H9 (cell line): Measurements from ENCODE around the gene ANP32B. TPM values are rescaled to one million over a fixed set of nuclear protein-coding genes. Genes with fewer than 3 reads are reported as not detected.

ENCODE experiments used
- DNase-seq: peaks from one replicate; pipeline ENCODE4 v3.0.0-alpha.2; 2017
- H2AFZ ChIP-seq: one replicate; pipeline ENCODE4 v1.6.1; 2013; ENCODE audit warnings: mild to moderate bottlenecking, low read length, control low read depth, moderate library complexity
- H2AK5ac ChIP-seq: 2 replicates; pipeline ENCODE4 v1.6.1; 2013; ENCODE audit warnings: low read length, control low read depth, mixed read lengths; ENCODE audit not compliant: insufficient read length
- H2BK120ac ChIP-seq: one replicate; pipeline ENCODE4 v1.6.1; 2013; ENCODE audit warnings: low read depth, mild to moderate bottlenecking, low read length, control low read depth, inconsistent platforms; ENCODE audit not compliant: poor library complexity, severe bottlenecking
- H2BK12ac ChIP-seq: 2 replicates; pipeline ENCODE4 v1.6.1; 2013; ENCODE audit warnings: low read length, control low read depth, mixed read lengths, low read depth; ENCODE audit not compliant: insufficient read length
- H2BK15ac ChIP-seq: 2 replicates; pipeline ENCODE4 v1.6.1; 2013; ENCODE audit warnings: low read depth, low read length, control low read depth
- H2BK20ac ChIP-seq: one replicate; pipeline ENCODE4 v1.6.1; 2013; ENCODE audit warnings: low read depth, mild to moderate bottlenecking, low read length, control low read depth, inconsistent platforms; ENCODE audit not compliant: poor library complexity, severe bottlenecking
- H2BK5ac ChIP-seq: 2 replicates; pipeline ENCODE4 v1.6.1; 2013; ENCODE audit warnings: low read length, control low read depth, mixed read lengths; ENCODE audit not compliant: insufficient read length
- H3K14ac ChIP-seq: 2 replicates; pipeline ENCODE4 v1.6.1; 2013; ENCODE audit warnings: low read length, control low read depth; ENCODE audit not compliant: insufficient read depth
- H3K18ac ChIP-seq: 2 replicates; pipeline ENCODE4 v1.6.1; 2013; ENCODE audit warnings: low read depth, mild to moderate bottlenecking, mixed read lengths, low read length, control low read depth; ENCODE audit not compliant: insufficient read length
- H3K23ac ChIP-seq: 2 replicates; pipeline ENCODE4 v1.6.1; 2013; ENCODE audit warnings: low read length, control low read depth, mixed read lengths, low read depth; ENCODE audit not compliant: insufficient read length
- H3K23me2 ChIP-seq: 2 replicates; pipeline ENCODE4 v1.6.1; 2013; ENCODE audit warnings: low read depth, mild to moderate bottlenecking, mixed read lengths, low read length, control low read depth; ENCODE audit not compliant: insufficient read length, poor library complexity, severe bottlenecking
- H3K27ac ChIP-seq: 2 replicates; pipeline ENCODE4 v1.5.1; 2013; ENCODE audit warnings: low read length, control low read depth, mixed read lengths, low read depth; ENCODE audit not compliant: insufficient read length
- H3K27me3 ChIP-seq: 2 replicates; pipeline ENCODE4 v1.6.1; 2013; ENCODE audit warnings: low read length, control low read depth, inconsistent platforms; ENCODE audit not compliant: insufficient read depth
- H3K4ac ChIP-seq: 2 replicates; pipeline ENCODE4 v1.6.1; 2013; ENCODE audit warnings: low read depth, mild to moderate bottlenecking, control low read depth, inconsistent platforms, low read length, moderate library complexity
- H3K4me1 ChIP-seq: 2 replicates; pipeline ENCODE4 v1.6.1; 2013; ENCODE audit warnings: low read length, control low read depth, inconsistent platforms; ENCODE audit not compliant: insufficient read depth
- H3K4me2 ChIP-seq: 2 replicates; pipeline ENCODE4 v1.6.1; 2013; ENCODE audit warnings: low read length, control low read depth, mixed read lengths; ENCODE audit not compliant: insufficient read length, insufficient read depth
- H3K56ac ChIP-seq: 2 replicates; pipeline ENCODE4 v1.6.1; 2013; ENCODE audit warnings: low read depth, mild to moderate bottlenecking, mixed read lengths, low read length, control low read depth; ENCODE audit not compliant: insufficient read length
- H3K79me1 ChIP-seq: 2 replicates; pipeline ENCODE4 v1.6.1; 2013; ENCODE audit warnings: low read depth, mild to moderate bottlenecking, moderate library complexity, low read length, control low read depth, inconsistent platforms; ENCODE audit not compliant: insufficient read depth, poor library complexity, severe bottlenecking
- H3K79me2 ChIP-seq: 2 replicates; pipeline ENCODE4 v1.6.1; 2013; ENCODE audit warnings: low read length, control low read depth, inconsistent platforms; ENCODE audit not compliant: insufficient read depth
- H3K9ac ChIP-seq: 2 replicates; pipeline ENCODE4 v1.6.1; 2013; ENCODE audit warnings: low read length, control low read depth, mixed read lengths; ENCODE audit not compliant: insufficient read length; ENCODE audit errors: extremely low read depth
- H3K9me3 ChIP-seq: one replicate; pipeline ENCODE4 v1.6.1; 2013; ENCODE audit warnings: low read depth, low read length, inconsistent platforms; ENCODE audit not compliant: control insufficient read depth
- H3T11ph ChIP-seq: one replicate; pipeline ENCODE4 v1.6.1; 2013; ENCODE audit warnings: mild to moderate bottlenecking, low read length, control low read depth, inconsistent platforms
- H4K20me1 ChIP-seq: one replicate; pipeline ENCODE4 v1.6.1; 2013; ENCODE audit not compliant: control insufficient read depth, insufficient read length, insufficient read depth
- H4K5ac ChIP-seq: 2 replicates; pipeline ENCODE4 v1.6.1; 2013; ENCODE audit warnings: low read depth, mild to moderate bottlenecking, mixed read lengths, low read length, control low read depth; ENCODE audit not compliant: insufficient read length
- H4K8ac ChIP-seq: replicated peaks from 2 replicates; pipeline ENCODE4 v1.6.1; 2013; ENCODE audit warnings: low read length, control low read depth, mixed read lengths, low read depth; ENCODE audit not compliant: insufficient read length
- H4K91ac ChIP-seq: 2 replicates; pipeline ENCODE4 v1.6.1; 2013; ENCODE audit warnings: low read depth, mild to moderate bottlenecking, moderate library complexity, mixed read lengths, low read length, control low read depth; ENCODE audit not compliant: insufficient read length
- H3K27ac Mint-ChIP-seq, 3 experiments: 2 replicates in 2 of 3; 3 replicates in 1 of 3; pipeline ENCODE4 v1.8.0; 2020 to 2021; ENCODE audit warnings: mixed read lengths in 3 of 3, mild to moderate bottlenecking in 1 of 3, moderate library complexity in 1 of 3
- H3K27me3 Mint-ChIP-seq: 2 replicates; pipeline ENCODE4 v1.8.0; 2021; ENCODE audit warnings: low read depth, mild to moderate bottlenecking, moderate library complexity, mixed read lengths
- H3K36me3 Mint-ChIP-seq, 3 experiments: 2 replicates in 2 of 3; 3 replicates in 1 of 3; pipeline ENCODE4 v1.8.0; 2020 to 2021; ENCODE audit warnings: low read depth in 3 of 3, mixed read lengths in 3 of 3; ENCODE audit not compliant: insufficient read depth in 1 of 3
- H3K4me1 Mint-ChIP-seq, 2 experiments: 2 replicates each; pipeline ENCODE4 v1.8.0; 2020; ENCODE audit warnings: mixed read lengths in 2 of 2
- H3K4me3 Mint-ChIP-seq, 2 experiments: 2 replicates in 1 of 2; 3 replicates in 1 of 2; pipeline ENCODE4 v1.8.0; 2020 to 2021; ENCODE audit warnings: mild to moderate bottlenecking in 2 of 2, mixed read lengths in 2 of 2, moderate library complexity in 1 of 2
- H3K9me3 Mint-ChIP-seq, 2 experiments: 2 replicates in 1 of 2; 3 replicates in 1 of 2; pipeline ENCODE4 v1.8.0; 2020; ENCODE audit warnings: mild to moderate bottlenecking in 2 of 2, mixed read lengths in 2 of 2, moderate library complexity in 1 of 2
- CTCF ChIP-seq: fragments of 200-600 bp; sonication (generic); conservative IDR thresholded peaks from 3 replicates; pipeline ENCODE4 v1.8.0; 2021; ENCODE audit warnings: antibody characterized with exemption, mild to moderate bottlenecking
- WGBS: extraction: QIAGEN DNeasy Blood & Tissue Kit; methylation state at CpG from one replicate; pipeline ENCODE4 v1.1.7; 2013; ENCODE audit warnings: missing lambda C conversion rate, low lambda C conversion rate, mixed read lengths; ENCODE audit not compliant: insufficient read length; ENCODE audit errors: extremely low coverage; 5-methylcytosine and 5-hydroxymethylcytosine counted together
- total RNA-seq: library from RNA; stranded (reverse); gene quantifications from 2 replicates; pipeline ENCODE4 v1.2.1, GENCODE V29; 2021

Gene ANP32B
- total RNA-seq, 1 experiment from 2014 or later: 91.6 TPM

GRCh38 chr9:98021306-98022040 is 38.3 kb downstream of the ANP32B start:
- no peak for TF ChIP-seq CTCF
- no peak overlapping the region for H3K4ac ChIP-seq
- no CpG with 5 or more reads among the region's 8 CpGs for WGBS
- Mint-ChIP-seq H3K4me3 (no peak overlapping the region), H3K4me1 (no peaks in the 10 kb centered on the region), H3K27me3 (no peaks in the 10 kb centered on the region), H3K9me3 (no peaks in the 10 kb centered on the region), H3K36me3 (peaks cover 0 to 16% (median 6%) of the 10 kb centered on the region in 3 experiments; a peak in 3 of 7 replicates), H3K27ac (0 out of 7 replicates have a peak overlapping the region, but pooled peaks of 1 of the 3 experiments have one; percentile 8)
- no peaks in the 10 kb centered on the region for H4K20me1 ChIP-seq
- H3K9ac ChIP-seq: no peak overlapping the region
- H4K91ac ChIP-seq: no peak overlapping the region
- no peaks in the 10 kb centered on the region for H3K27me3 ChIP-seq
- no peak overlapping the region for H2BK5ac ChIP-seq
- H3K27ac ChIP-seq: no peak overlapping the region
- no peaks in the 10 kb centered on the region for H3K4me1 ChIP-seq
- H3K79me1 ChIP-seq: no peaks in the 10 kb centered on the region
- H2BK120ac ChIP-seq: no peak overlapping the region
- no peak overlapping the region for H4K5ac ChIP-seq
- no peak overlapping the region for H3K23ac ChIP-seq
- no peak overlapping the region for H3K4me2 ChIP-seq
- H3T11ph ChIP-seq: no peak overlapping the region
- H2BK15ac ChIP-seq: no peak overlapping the region
- H3K9me3 ChIP-seq: no peaks in the 10 kb centered on the region
- H3K14ac ChIP-seq: no peak overlapping the region
- H4K8ac ChIP-seq: no peak overlapping the region
- no peaks in the 10 kb centered on the region for H3K79me2 ChIP-seq
- H2BK20ac ChIP-seq: no peak overlapping the region
- H3K18ac ChIP-seq: no peak overlapping the region
- no peaks in the 10 kb centered on the region for H3K23me2 ChIP-seq
- H2AFZ ChIP-seq: no peak overlapping the region
- H2BK12ac ChIP-seq: no peak overlapping the region
- DNase-seq: peak; percentile 20
- no peak overlapping the region for H2AK5ac ChIP-seq
- H3K56ac ChIP-seq: no peak overlapping the region
